ENCODE measurements around the gene ZNF438. TPM values are rescaled to one million over a fixed set of nuclear protein-coding genes. Genes with fewer than 3 reads are reported as not detected.

Gene ZNF438
- polyA plus RNA-seq, 3 donors = 5.4 to 11.1 (median 9.3) TPM

DNA sequence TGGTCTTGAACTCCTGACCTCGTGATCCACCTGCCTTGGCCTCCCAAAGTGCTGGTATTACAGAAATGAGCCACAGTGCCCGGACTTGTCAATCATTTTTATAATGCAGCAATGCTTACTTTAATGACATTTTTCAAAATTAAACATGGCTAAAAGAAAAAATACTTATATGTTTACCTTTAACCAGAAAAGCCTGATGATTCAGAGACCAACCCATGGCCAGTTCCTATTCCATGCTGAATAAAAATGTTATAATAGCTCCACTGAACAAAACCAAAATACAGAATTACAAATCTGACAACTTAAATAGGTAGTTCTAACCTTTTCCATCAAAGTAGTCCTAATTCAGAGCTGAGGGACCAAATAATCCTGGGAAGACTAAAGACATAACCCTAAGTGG is 21.6 kb downstream of the ZNF438 start:
- no CpG with 5 or more reads among the region's 2 CpGs for WGBS (ENCODE audit: insufficient coverage)

DNA sequence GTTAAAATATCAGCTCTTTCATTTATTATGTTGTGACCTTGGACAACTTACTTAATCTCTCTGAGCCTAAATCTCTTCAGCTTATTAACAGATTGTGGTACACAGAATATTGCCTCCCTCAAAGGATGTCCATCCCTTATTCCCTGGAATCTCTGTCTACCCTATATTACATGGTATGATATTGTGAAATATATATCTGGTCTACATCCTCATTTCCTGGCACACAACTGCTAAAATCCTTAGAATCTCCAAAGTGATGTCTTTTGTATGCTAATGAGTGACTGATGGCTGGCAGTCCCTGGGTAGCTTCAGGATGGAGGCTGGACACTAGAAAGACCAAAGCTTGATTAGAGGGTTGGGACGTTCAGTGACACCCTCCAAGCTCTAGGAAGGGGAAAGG is 25.8 kb downstream of the ZNF438 start:
- Histone ChIP-seq H3K27ac (ENCODE audit: low read depth in 1 of 2, low read length in 2 of 2) (peak overlapping the region in 1 of 2 donors; percentile 6), H2AFZ (ENCODE audit: insufficient read depth, low read depth, low read length, poor library complexity, severe bottlenecking) (no peak overlapping the region), H3K4me1 (ENCODE audit: control insufficient read depth in 1 of 2, insufficient read depth in 2 of 2, low read length in 2 of 2) (peaks cover 51 to 76% of the 10 kb centered on the region in 2 donors), H4K20me1 (ENCODE audit: insufficient read depth, low read length) (no peaks in the 10 kb centered on the region), H3K9me3 (replicated peaks in 1 of 2; ENCODE audit: control insufficient read depth in 1 of 2, insufficient read depth in 1 of 2, low read length in 2 of 2) (no peaks in the 10 kb centered on the region), H3K4me2 (replicated peaks; ENCODE audit: extremely low read depth, low read length, poor library complexity, severe bottlenecking) (no peak overlapping the region), H3K79me2 (ENCODE audit: insufficient read depth, low read length) (peaks cover 38% of the 10 kb centered on the region), H3K9ac (ENCODE audit: insufficient read depth, low read length, poor library complexity, severe bottlenecking) (no peak overlapping the region), H3K36me3 (replicated peaks in 1 of 2; ENCODE audit: control insufficient read depth in 1 of 2, insufficient read depth in 2 of 2, low read length in 2 of 2) (no peaks in the 10 kb centered on the region), H3K4me3 (replicated peaks in 1 of 3; ENCODE audit: low read depth in 2 of 3, low read length in 3 of 3) (no peak overlapping the region), H3K27me3 (ENCODE audit: control insufficient read depth in 2 of 2, insufficient read depth in 2 of 2, low read length in 2 of 2) (no peaks in the 10 kb centered on the region)
- no CpG with 5 or more reads among the region's 1 CpG for WGBS (ENCODE audit: insufficient coverage)
- peaks cover 0 to under 1% (median 0%) of the 10 kb centered on the region in 7 donors for H3K9me3 Mint-ChIP-seq
- intact Hi-C loops (cut with micrococcal nuclease) = loop anchor here in 1 of 2 donors (10.0 kb wide), 1 partner anchor 749 kb away; no protein-coding TSS in a partner anchor
- DNase-seq = peak in 1 of 3 donors; percentile 24
- TF ChIP-seq, protein P1, sequence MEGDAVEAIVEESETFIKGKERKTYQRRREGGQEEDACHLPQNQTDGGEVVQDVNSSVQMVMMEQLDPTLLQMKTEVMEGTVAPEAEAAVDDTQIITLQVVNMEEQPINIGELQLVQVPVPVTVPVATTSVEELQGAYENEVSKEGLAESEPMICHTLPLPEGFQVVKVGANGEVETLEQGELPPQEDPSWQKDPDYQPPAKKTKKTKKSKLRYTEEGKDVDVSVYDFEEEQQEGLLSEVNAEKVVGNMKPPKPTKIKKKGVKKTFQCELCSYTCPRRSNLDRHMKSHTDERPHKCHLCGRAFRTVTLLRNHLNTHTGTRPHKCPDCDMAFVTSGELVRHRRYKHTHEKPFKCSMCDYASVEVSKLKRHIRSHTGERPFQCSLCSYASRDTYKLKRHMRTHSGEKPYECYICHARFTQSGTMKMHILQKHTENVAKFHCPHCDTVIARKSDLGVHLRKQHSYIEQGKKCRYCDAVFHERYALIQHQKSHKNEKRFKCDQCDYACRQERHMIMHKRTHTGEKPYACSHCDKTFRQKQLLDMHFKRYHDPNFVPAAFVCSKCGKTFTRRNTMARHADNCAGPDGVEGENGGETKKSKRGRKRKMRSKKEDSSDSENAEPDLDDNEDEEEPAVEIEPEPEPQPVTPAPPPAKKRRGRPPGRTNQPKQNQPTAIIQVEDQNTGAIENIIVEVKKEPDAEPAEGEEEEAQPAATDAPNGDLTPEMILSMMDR (IDR thresholded peaks at IDR 0.05) = no peak
- peaks cover 0 to 3% (median 0%) of the 10 kb centered on the region in 3 donors for H3K27me3 Mint-ChIP-seq (ENCODE audit: low read depth in 3 of 3)
- no peak overlapping the region for H3K4me3 Mint-ChIP-seq
- H3K4me1 Mint-ChIP-seq = peaks cover 69% of the 10 kb centered on the region
- peak overlapping the region in 5 of 7 donors; percentile 25 to 75 (median 50) for H3K27ac Mint-ChIP-seq
- peaks cover 4% of the 10 kb centered on the region in 2 donors for H3K36me3 Mint-ChIP-seq

More for the DNA sequence above, 21.6 kb downstream of the ZNF438 start:
- no peak overlapping the region for H3K4me2 ChIP-seq (replicated peaks; ENCODE audit: extremely low read depth, low read length, poor library complexity, severe bottlenecking)
- H3K9ac ChIP-seq (ENCODE audit: insufficient read depth, low read length, poor library complexity, severe bottlenecking) = no peak overlapping the region
- TF ChIP-seq, protein P1 (IDR thresholded peaks at IDR 0.05) = no peak
- Mint-ChIP-seq H3K27ac (no peak overlapping the region), H3K36me3 (peaks cover 10 to 16% of the 10 kb centered on the region in 2 donors), H3K4me3 (no peak overlapping the region), H3K9me3 (peaks cover 0 to 6% (median 3%) of the 10 kb centered on the region in 7 donors), H3K27me3 (ENCODE audit: low read depth in 3 of 3) (peaks cover 0 to 3% (median 0%) of the 10 kb centered on the region in 3 donors), H3K4me1 (peaks cover 40% of the 10 kb centered on the region)
- H4K20me1 ChIP-seq (ENCODE audit: insufficient read depth, low read length) = no peaks in the 10 kb centered on the region
- no peaks in the 10 kb centered on the region for H3K27me3 ChIP-seq (ENCODE audit: control insufficient read depth in 2 of 2, insufficient read depth in 2 of 2, low read length in 2 of 2)
- no peak overlapping the region for H3K27ac ChIP-seq (ENCODE audit: low read depth in 1 of 2, low read length in 2 of 2)
- no peak overlapping the region for H2AFZ ChIP-seq (ENCODE audit: insufficient read depth, low read depth, low read length, poor library complexity, severe bottlenecking)
- intact Hi-C loops (cut with micrococcal nuclease) = no loop called here
- peaks cover 18% of the 10 kb centered on the region for H3K79me2 ChIP-seq (ENCODE audit: insufficient read depth, low read length)
- H3K4me3 ChIP-seq (replicated peaks in 1 of 3; ENCODE audit: low read depth in 2 of 3, low read length in 3 of 3) = no peak overlapping the region
- H3K36me3 ChIP-seq (replicated peaks in 1 of 2; ENCODE audit: control insufficient read depth in 1 of 2, insufficient read depth in 2 of 2, low read length in 2 of 2) = no peaks in the 10 kb centered on the region
- H3K9me3 ChIP-seq (replicated peaks in 1 of 2; ENCODE audit: control insufficient read depth in 1 of 2, insufficient read depth in 1 of 2, low read length in 2 of 2) = no peaks in the 10 kb centered on the region
- no peak for DNase-seq
- H3K4me1 ChIP-seq (ENCODE audit: control insufficient read depth in 1 of 2, insufficient read depth in 2 of 2, low read length in 2 of 2) = peaks cover 29 to 47% of the 10 kb centered on the region in 2 donors
